ENCODE measurements around the gene VAPB.

Gene VAPB

GRCh38 chr20:58381627-58382026 lies 7.4 kb upstream of the VAPB start:
- no peak for DNase-seq

- DNase-seq, result no peak
Measured at GRCh38 chr20:58382096-58382495, 6.9 kb upstream of the VAPB start.

GRCh38 chr20:58384821-58385220 lies 4.2 kb upstream of the VAPB start:
- DNase-seq, result no peak

DNA sequence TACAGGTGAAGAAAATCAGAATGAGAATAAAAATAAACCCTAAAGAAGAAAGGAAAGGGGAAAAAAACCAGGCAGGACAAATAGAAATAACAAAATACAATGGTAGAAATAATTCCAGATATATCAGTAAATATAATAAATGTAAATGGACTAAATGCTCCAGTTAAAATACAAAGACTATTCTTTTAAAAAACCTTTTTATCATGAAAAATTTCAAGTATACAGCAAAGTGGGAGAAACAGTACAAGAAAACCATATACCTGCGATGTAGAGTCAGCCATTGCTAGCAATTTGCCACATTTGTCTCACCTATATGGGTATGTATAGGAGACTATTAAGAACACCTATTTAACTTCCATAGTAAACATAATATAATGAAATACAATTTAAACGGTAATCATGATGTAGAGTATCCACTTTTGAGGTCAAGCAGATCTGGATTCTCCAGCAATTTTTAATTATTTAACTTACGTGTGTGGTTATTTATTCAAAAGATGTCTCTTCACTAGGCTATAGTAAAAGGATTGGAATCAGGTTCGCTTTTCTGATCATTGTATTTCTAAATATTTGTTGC lies 914 bp upstream of the VAPB start:
- DNase-seq, result no peak

DNA sequence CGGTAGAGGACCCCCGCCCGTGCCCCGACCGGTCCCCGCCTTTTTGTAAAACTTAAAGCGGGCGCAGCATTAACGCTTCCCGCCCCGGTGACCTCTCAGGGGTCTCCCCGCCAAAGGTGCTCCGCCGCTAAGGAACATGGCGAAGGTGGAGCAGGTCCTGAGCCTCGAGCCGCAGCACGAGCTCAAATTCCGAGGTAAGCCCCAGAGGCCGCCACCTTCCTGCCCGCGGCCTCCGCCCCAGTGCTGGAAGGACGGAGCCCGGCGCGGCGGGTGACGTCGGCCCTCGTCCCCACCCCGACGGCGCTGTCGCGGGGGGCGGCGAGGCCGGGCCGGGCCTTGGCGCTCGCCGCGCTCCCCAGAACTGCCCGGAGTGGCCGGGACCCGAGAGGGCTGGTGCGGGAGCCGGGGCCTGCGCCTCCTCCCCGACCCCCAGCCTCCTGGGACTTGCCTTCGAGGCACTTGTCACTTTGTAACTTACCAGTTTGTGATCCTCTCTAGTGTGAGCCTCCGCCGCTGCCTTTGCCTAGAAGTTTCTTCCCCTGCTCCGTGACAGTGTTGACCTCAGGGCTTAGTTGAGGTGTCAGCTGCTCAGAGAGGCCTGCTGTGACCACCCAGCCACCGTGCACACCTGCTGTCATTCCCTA lies 417 bp downstream of the VAPB start:
- no peak for DNase-seq

- no peak for DNase-seq
Measured at GRCh38 chr20:58389968-58390658, 1.1 kb downstream of the VAPB start.

- DNase-seq, result no peak
Measured at GRCh38 chr20:58390659-58391035, 1.6 kb downstream of the VAPB start.

- DNase-seq, result no peak
Measured at GRCh38 chr20:58392286-58392685, 3.3 kb downstream of the VAPB start.

DNA sequence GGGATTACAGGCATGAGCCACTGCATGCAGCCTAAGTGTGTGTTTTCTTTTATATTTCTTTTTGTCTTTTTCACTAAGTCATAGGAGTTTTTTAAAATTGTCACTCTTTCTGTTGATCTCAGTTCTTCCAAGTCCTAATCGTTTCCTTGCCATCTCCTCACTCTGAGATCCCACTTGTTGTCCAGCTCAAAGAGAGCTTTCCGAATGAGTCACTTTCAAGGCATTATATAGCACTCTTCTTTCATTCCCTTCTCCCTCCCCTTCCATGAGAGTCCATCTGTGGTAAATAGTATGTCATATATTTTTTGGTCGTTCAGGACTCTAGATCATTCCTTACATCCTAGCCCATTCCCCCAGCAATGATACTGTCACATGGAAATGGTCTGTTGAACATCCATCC lies 4.3 kb downstream of the VAPB start:
- DNase-seq, result no peak

GRCh38 chr20:58394801-58395200 lies 5.8 kb downstream of the VAPB start:
- no peak for DNase-seq

DNA sequence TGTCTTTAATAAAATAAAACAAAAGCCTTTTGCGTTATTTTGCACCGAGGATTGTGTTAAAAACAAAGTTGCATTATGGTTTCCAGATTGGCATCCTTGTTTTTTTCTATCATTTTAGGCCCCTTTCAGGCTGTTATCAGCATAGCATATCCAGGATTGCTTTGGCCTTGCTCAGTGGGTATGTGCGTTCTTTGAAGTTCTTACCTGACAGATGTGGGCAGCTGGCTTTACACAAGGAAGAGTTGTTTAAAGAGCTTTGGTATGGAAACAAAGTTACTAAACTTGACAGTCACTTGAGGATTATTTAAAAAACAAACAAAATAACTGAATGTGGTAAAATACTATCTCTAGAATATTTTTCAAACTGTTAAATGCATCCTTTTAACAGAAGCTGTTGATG lies 6.6 kb downstream of the VAPB start:
- DNase-seq, result no peak

- DNase-seq, result no peak
Measured at GRCh38 chr20:58397429-58397828, 8.4 kb downstream of the VAPB start.

- DNase-seq, result no peak
Measured at GRCh38 chr20:58398254-58398653, 9.2 kb downstream of the VAPB start.

- DNase-seq, result no peak
Measured at GRCh38 chr20:58399926-58400325, 10.9 kb downstream of the VAPB start.

- no peak for DNase-seq
Measured at GRCh38 chr20:58401162-58401561, 12.1 kb downstream of the VAPB start.

GRCh38 chr20:58402305-58402704 lies 13.3 kb downstream of the VAPB start:
- no peak for DNase-seq

DNA sequence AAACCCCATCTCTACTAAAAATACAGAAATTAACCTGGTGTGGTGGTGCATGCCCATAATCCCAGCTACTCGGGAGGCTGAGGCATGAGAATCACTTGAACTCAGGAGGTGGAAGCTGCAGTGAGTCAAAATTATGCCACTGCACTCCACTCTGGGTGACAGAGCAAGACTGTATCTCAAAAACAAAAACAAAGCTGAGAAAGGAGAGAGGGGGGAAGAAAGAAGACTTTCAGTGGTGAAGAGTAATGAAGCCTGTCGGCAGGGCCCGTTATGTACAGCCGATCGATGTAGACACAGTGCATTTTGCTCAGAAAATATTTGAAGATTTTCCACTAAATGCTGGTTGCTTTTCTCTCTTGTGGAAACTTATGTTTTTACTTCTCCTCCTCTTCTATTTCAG lies 13.8 kb downstream of the VAPB start:
- DNase-seq, result no peak

GRCh38 chr20:58403272-58403671 lies 14.2 kb downstream of the VAPB start:
- no peak for DNase-seq

DNA sequence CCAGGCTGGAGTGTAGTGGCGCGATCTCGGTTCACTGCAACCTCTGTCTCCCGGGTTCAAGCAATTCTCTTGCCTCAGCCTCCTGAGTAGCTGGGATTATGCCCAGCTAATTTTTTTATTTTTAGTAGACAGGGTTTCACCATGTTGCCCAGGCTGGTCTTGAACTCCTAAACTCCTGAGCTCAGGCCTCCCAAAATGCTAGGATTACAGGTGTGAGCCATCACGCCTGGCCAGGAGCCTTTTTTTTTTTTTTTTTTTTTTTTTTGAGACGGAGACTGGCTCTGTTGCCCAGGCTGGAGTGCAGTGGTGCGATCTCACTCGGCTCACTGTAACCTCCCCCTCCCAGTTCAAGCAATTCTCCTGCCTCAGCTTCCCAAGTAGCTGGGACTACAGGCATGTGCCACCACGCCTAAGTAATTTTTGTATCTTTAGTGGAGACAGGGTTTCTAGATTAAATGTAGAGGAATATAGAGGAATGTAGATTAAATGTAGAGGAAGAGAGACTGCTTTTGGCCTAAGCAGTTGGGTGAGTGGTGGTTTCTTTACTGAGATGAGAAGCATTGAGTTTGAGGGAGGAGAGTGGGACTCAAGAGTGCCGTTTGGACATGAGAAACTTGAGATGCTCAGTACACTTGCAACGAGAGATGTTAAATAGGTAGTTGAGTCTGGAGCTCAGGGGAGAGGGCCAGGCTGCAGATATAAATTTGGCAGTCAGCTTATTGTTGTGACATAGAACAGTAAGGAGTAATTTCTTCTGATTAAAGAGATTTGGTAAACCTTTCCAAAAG lies 16.7 kb downstream of the VAPB start:
- DNase-seq, result no peak

DNA sequence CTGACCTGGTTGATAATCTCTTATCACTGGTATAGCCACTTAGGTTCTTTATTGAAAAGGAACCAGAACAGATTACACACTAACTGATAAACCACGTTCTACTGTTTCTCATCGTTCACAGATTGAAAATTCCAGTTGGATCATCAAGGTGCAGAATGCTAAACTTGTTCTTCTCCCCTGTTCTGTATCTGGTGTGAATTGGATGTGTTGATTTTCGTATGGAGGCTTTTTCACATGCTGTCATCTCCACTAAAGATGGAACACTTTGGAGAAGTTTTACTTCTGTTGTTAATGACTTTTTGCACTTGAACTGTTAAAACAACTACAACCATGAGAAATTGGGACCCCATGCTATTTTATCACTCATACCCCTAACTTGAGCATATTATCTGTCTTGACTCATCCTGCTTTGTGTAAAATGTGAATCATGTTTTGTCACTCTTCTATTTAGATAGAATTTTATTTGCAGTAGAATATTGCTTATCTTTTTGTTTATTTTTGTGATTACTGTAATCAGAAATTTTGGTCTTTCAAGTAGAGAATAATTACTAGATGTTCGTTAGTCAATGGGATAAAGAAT lies 17.5 kb downstream of the VAPB start:
- no peak for DNase-seq

GRCh38 chr20:58407201-58407873 lies 18.3 kb downstream of the VAPB start:
- DNase-seq, result no peak

DNA sequence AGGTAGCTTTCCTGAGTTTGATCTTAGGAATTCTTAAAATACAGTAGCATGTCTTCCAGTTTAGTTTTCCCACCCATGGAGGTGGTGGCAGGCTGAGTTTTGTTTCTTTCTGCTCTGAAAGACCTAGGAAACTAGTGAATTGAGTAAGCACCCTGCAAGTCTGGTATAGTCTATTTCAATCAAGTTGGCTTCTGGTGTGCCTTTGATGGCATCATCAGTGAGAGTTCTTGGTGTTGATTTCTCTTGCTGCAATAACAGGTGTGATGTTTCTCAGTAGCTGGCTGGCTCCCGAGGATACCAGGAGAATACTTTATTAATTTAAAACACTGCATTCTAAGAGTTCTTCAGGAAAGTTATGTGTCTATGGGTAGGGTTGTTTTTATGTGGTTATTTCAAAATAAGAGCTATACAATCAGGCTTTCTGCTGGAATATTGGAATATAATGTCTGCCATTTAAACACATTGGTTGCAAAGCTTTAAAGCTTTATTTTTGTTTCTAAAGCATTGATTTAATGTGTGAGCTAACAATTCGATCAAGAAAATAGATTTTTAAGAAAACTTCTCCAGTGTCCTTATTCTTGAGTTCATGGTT lies 19.0 kb downstream of the VAPB start:
- DNase-seq, result no peak
